ENCODE data around the gene ZNF425.
"Not testable (repeated sequence)": the region's sequence is repeated elsewhere in the genome, so short reads cannot be mapped to it uniquely, and the experiment has no call there.

The ZNF425 gene

GRCh38 chr7:149074116-149074885 is 51.8 kb downstream of the ZNF425 start:
- no peak for DNase-seq (ENCODE audit: low spot score)

DNA sequence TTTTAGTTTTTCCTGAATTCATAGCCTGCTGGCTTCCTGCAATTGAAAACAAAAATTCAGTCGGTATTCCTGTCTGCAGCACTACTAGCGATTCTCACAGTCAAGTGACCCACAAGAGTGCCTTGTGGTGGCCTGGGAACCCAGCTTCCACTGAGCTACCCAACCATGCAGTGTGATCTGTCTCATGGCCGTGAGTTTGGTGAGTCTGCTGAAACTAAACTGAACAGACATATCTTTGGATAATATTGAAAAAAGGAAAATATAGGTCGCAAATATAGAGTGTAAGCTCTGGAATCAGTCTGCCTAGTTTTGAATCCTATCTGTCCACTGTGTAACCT is 53.7 kb downstream of the ZNF425 start:
- no peak for DNase-seq (ENCODE audit: low spot score)

DNA sequence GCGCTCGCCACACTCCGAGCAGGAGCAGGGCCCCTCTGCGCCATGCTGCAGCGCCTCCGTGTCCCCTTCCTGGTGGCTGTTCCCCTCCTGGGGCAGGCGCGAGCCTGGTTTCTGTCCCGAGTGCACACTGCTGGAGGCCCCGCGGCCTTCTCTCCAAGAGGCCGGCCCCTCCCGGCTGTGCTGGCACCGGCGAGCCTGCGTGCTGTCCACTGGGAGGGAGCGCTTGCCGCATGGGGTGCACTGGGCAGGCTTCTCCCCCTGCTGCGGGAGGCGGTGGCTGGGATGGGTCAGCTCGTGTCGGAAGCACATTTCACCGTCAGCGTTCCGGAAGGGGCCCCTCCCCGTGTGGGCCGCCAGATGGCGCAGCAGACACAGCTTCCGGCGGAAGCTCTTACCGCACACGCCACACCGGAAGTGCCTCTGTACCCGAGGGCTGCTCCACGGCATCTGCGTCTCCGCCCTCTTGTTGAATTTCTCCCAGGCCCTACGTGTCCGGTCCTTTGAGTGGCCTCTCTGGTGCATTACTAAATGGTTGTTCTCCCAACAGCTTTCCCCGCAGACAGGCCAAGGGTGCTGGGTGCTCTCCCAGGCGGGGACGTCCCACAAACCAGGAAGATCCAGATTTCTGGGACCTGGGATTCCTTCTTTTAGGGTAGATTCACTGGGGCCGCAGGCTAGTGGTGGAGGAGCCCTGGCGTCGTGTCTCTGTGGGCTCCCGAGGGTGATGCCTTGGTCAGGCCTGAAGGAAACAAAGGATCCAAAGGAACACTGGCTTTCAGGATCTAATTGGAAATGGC is 54.3 kb downstream of the ZNF425 start:
- DNase-seq (ENCODE audit: low spot score) = no peak

DNA sequence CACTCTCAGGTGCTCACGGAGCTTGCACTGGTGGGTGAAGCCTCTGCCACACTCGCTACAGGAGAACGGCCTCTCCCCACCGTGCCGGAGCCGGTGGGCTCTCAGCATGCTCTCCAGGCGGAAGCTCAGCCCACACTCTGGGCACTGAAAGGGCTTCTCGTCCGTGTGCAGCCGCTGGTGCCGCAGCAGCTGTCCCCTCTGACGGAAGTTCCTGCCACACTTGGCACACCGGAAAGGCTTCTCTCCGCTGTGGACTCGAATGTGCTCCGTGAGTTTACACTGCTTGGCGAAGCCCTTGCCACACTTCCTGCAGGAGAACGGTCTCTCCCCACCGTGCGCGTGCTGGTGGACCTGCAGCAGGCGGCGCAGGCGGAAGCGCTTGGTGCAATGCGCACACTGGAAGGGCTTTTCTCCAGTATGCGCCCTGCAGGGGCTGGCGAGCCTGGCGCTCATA is 54.9 kb downstream of the ZNF425 start:
- no peak for DNase-seq (ENCODE audit: low spot score)

DNA sequence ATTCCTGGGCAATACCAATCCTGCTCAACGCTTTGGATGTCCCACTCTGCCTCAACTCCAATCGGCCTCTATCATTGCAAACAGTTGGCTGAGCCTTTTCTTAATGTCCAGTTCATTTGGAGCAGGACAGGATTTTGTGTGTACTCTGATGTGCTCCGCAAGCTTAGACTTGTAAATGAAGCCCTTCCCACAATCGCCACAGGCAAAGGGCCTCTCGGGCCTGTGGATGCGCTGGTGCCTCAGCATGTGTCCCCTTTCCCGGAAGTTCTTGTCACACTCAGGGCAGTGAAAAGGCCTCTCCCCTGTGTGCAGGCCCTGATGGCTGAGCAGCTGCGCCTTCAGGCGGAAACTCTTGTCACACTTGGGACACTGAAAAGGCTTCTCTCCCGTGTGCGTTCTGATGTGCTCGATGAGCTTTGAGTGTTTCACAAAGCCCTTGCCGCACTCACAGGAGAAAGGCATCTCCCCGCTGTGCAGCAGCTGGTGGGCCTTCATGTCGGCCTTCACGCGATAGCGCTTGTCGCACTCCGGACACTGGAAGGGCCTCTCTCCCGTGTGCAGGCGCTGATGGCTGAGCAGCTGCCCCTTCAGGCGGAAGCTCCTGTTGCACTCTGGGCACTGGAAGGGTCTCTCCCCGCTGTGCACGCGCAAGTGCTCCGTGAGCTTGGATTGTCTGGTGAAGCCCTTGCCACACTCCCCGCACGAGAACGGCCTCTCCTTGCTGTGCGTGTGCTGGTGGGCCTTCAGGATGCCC is 55.6 kb downstream of the ZNF425 start:
- DNase-seq (ENCODE audit: low spot score) = no peak

GRCh38 chr7:149067869-149068268 is 58.3 kb downstream of the ZNF425 start:
- no peak for DNase-seq (ENCODE audit: low spot score)

DNA sequence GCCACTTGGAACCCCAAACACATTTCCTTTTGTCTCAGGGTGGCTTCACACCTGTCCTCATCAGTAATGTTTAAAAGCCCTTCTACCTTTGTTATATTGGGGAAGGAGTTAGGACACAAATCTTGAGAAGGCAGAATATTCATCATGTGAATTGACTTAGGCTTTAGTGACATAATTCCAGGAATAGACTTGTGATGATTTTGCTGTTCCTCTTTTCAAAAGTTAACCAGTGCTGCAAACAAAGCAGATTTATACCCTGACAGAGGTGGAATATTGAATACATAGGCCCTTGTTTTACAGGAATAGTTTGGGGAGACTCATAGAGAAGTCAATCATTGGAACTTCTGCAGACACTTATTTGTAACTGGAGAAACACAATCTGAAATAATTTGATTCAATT is 62.6 kb downstream of the ZNF425 start:
- DNase-seq (ENCODE audit: low spot score) = no peak

DNA sequence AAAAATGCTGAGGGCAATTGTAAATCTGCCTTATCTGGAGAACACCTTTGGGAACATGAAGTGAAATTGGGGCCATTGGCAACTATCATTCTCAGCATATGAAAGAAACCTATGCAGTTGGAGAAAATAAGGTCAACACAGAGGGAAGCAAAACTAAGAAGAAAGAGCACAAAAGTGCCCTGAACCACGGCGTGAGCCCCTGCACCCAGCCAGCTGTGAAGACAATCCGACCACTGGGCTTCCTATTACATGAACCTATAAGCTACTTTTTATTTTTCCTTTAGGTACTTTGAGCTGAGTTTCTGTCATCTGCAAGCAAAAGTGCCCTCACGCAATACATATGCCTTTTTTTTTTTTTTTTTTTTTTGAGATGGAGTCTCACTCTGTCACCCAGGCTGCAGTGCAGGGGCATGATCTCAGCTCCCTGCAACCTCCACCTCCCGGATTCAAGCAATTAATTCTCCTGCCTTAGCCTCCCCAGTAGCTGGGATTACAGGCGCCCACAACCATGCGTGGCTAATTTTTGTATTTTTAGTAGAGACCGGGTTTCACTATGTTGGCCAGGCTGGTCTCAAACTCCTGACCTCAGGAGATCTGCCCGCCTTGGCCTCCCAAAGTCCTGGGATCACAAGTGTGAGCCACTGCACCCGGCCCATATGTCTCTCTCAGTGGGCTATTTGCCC is 63.8 kb downstream of the ZNF425 start:
- DNase-seq (ENCODE audit: low spot score) = not testable (repeated sequence)

DNA sequence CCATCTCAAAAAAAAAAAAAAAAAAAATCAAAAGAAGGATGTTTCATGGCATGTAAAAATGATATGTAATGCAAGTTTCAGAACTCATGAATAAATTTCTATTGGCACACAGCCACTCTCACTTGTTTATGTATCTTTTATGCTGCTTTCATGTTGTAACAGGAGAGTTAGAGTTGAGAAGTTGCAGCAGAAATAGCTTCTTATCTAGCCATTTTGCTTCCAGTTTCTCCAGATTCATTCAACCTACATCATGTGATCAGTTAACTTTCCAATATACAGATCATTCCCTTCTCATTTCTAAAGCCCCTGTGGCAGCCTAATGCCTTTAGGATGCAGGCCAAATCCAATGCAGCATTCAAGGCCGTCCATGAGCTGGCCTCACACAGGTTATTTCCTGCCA is 66.0 kb downstream of the ZNF425 start:
- no peak for DNase-seq (ENCODE audit: low spot score)

- no peak for DNase-seq (ENCODE audit: low spot score)
Observed at GRCh38 chr7:149053885-149054284, 72.2 kb downstream of the ZNF425 start.

- DNase-seq (ENCODE audit: low spot score) = no peak
Observed at GRCh38 chr7:149053384-149053783, 72.7 kb downstream of the ZNF425 start.

Data from AG08395 (cell line).